ENCODE results near the gene B4GALNT4.
A peak's percentile ranks its signal among the peaks of the same experiment; 100 is the strongest.
"Not testable (repeated sequence)": the region's sequence is repeated elsewhere in the genome, so short reads cannot be mapped to it uniquely, and the experiment has no call there.

The B4GALNT4 gene

GRCh38 chr11:393219-394033, 24.1 kb downstream of the B4GALNT4 start:
- no peak for DNase-seq (ENCODE audit: low spot score)

- DNase-seq (ENCODE audit: low spot score): no peak
Measured at GRCh38 chr11:394034-394857, 24.9 kb downstream of the B4GALNT4 start, which contains the start of gene PKP3. TSS of gene PKP3 (plus strand) at chr11:394209. CDS start at chr11:394293, 84 bp downstream.

GRCh38 chr11:394858-395655, 25.8 kb downstream of the B4GALNT4 start:
- DNase-seq (ENCODE audit: low spot score): no peak

- no peak for DNase-seq (ENCODE audit: low spot score)
Measured at GRCh38 chr11:395866-396265, 26.6 kb downstream of the B4GALNT4 start.

GRCh38 chr11:396511-396947, 27.2 kb downstream of the B4GALNT4 start:
- DNase-seq (ENCODE audit: low spot score): no peak

GRCh38 chr11:396948-397548, 27.7 kb downstream of the B4GALNT4 start:
- no peak for DNase-seq (ENCODE audit: low spot score)

GRCh38 chr11:398826-399225, 29.5 kb downstream of the B4GALNT4 start:
- DNase-seq (ENCODE audit: low spot score): no peak

GRCh38 chr11:399731-400211, 30.5 kb downstream of the B4GALNT4 start:
- DNase-seq (ENCODE audit: low spot score): no peak

- DNase-seq (ENCODE audit: low spot score): no peak
Measured at GRCh38 chr11:400241-400689, 31.0 kb downstream of the B4GALNT4 start.

- not testable (repeated sequence) for DNase-seq (ENCODE audit: low spot score)
Measured at GRCh38 chr11:401196-401595, 31.9 kb downstream of the B4GALNT4 start.

GRCh38 chr11:403021-403760, 33.9 kb downstream of the B4GALNT4 start:
- DNase-seq (ENCODE audit: low spot score): no peak

- DNase-seq (ENCODE audit: low spot score): no peak
Measured at GRCh38 chr11:403761-404431, 34.6 kb downstream of the B4GALNT4 start.

GRCh38 chr11:404551-405264, 35.4 kb downstream of the B4GALNT4 start:
- no peak for DNase-seq (ENCODE audit: low spot score)

GRCh38 chr11:405323-405953, 36.1 kb downstream of the B4GALNT4 start:
- no peak for DNase-seq (ENCODE audit: low spot score)

GRCh38 chr11:405954-406795, 36.9 kb downstream of the B4GALNT4 start:
- DNase-seq (ENCODE audit: low spot score): no peak

- DNase-seq (ENCODE audit: low spot score): peak; percentile 32
Measured at GRCh38 chr11:406796-407650, 37.7 kb downstream of the B4GALNT4 start.

GRCh38 chr11:407651-408123, 38.4 kb downstream of the B4GALNT4 start:
- no peak for DNase-seq (ENCODE audit: low spot score)
